HepG2 (cell line): ENCODE data around the gene NOTCH3. TPM values are rescaled to one million over a fixed set of nuclear protein-coding genes. Genes with fewer than 3 reads are reported as not detected.

Experiments used
- FLYWCH1 ChIP-seq: sonication (generic); formaldehyde crosslinking; IDR thresholded peaks from 2 replicates; pipeline ENCODE4 v1.8.1; 2023; ENCODE audit warnings: mild to moderate bottlenecking, missing genetic modification reagents
- MBD4 ChIP-seq: IDR thresholded peaks from 2 replicates; pipeline ENCODE4 v1.6.1; 2012; ENCODE audit warnings: low read length, inconsistent platforms, borderline replicate concordance
- NR2F6 ChIP-seq, 2 experiments: IDR thresholded peaks; 2 replicates each; pipeline ENCODE4 v1.6.1; 2016; ENCODE audit warnings: antibody characterized with exemption in 1 of 2, mild to moderate bottlenecking in 1 of 2
- PAF1 ChIP-seq: IDR thresholded peaks from 2 replicates; pipeline ENCODE4 v1.6.1; 2016; ENCODE audit warnings: missing genetic modification reagents, missing compliant biosample characterization
- RXRB ChIP-seq: IDR thresholded peaks from 2 replicates; pipeline ENCODE4 v1.6.1; 2016; ENCODE audit warnings: borderline replicate concordance, missing genetic modification reagents, missing compliant biosample characterization
- SPEN ChIP-seq: sonication (generic); formaldehyde crosslinking; IDR thresholded peaks from 2 replicates; pipeline ENCODE4 v1.5.1; 2020; ENCODE audit warnings: low read depth, mild to moderate bottlenecking, missing genetic modification reagents
- TARDBP ChIP-seq: sonication (generic); formaldehyde crosslinking; IDR thresholded peaks from 2 replicates; pipeline ENCODE4 v1.8.0; 2022; ENCODE audit warnings: mild to moderate bottlenecking, missing genetic modification reagents
- ZBTB21 ChIP-seq: sonication (generic); formaldehyde crosslinking; IDR thresholded peaks from 2 replicates; pipeline ENCODE4 v1.4.0; 2020; ENCODE audit warnings: missing genetic modification reagents
- ZFP41 ChIP-seq: sonication (generic); formaldehyde crosslinking; IDR thresholded peaks from 2 replicates; pipeline ENCODE4 v1.4.0; 2020; ENCODE audit warnings: mild to moderate bottlenecking, missing genetic modification reagents, borderline replicate concordance
- ZKSCAN5 ChIP-seq: sonication (generic); formaldehyde crosslinking; IDR thresholded peaks from 2 replicates; pipeline ENCODE4 v1.5.1; 2020; ENCODE audit warnings: mild to moderate bottlenecking, missing genetic modification reagents
- ZNF326 ChIP-seq: sonication (generic); formaldehyde crosslinking; IDR thresholded peaks from 2 replicates; pipeline ENCODE4 v1.4.0; 2020; ENCODE audit warnings: missing genetic modification reagents, borderline replicate concordance
- ZNF496 ChIP-seq: sonication (generic); formaldehyde crosslinking; IDR thresholded peaks from 2 replicates; pipeline ENCODE4 v1.8.1; 2023; ENCODE audit warnings: mild to moderate bottlenecking, moderate library complexity, missing genetic modification reagents; ENCODE audit not compliant: insufficient replicate concordance
- ZNF788 ChIP-seq: sonication (generic); formaldehyde crosslinking; IDR thresholded peaks from 2 replicates; pipeline ENCODE4 v1.5.0; 2020; ENCODE audit warnings: mild to moderate bottlenecking, missing genetic modification reagents, borderline replicate concordance
- ZNF879 ChIP-seq: sonication (generic); formaldehyde crosslinking; IDR thresholded peaks from 2 replicates; pipeline ENCODE4 v1.8.1; 2023; ENCODE audit warnings: missing genetic modification reagents
- polyA plus RNA-seq, 8 experiments: library from polyadenylated mRNA; depleted of rRNA in 3 of 8; stranded (reverse) in 7 of 8; unstranded in 1 of 8; fragments of >200 nt; fragmentation: Illumina TruSeq in 4 of 8; extraction: Trizol in 4 of 8; gene quantifications; 2 replicates each; pipeline versions ENCODE4 v1.2.1 to v1.2.3, GENCODE V29; 2011 to 2016; ENCODE audit warnings: low read depth in 4 of 8, missing spikeins in 1 of 8, mixed read lengths in 1 of 8; ENCODE audit not compliant: insufficient read depth in 1 of 8
- total RNA-seq, 5 experiments: library from RNA; depleted of rRNA; stranded (reverse); fragments of >200 nt; fragmentation: Illumina TruSeq; extraction: Trizol; gene quantifications; 2 replicates each; pipeline ENCODE4 v1.2.3, GENCODE V29; 2016; ENCODE audit warnings: low read depth in 1 of 5
- TF ChIP-seq, protein P1 (sequence below): sonication (generic); formaldehyde crosslinking; IDR thresholded peaks from 2 replicates; pipeline ENCODE4 v1.5.0; 2020; ENCODE audit warnings: mild to moderate bottlenecking, missing genetic modification reagents
- TF ChIP-seq, protein P2 (sequence below): sonication (generic); formaldehyde crosslinking; IDR thresholded peaks from 2 replicates; pipeline ENCODE4 v1.8.0; 2022; ENCODE audit warnings: mild to moderate bottlenecking, missing genetic modification reagents, moderate library complexity
- TF ChIP-seq, protein P3 (sequence below): sonication (generic); formaldehyde crosslinking; IDR thresholded peaks from 2 replicates; pipeline ENCODE4 v1.4.0; 2020; ENCODE audit warnings: missing genetic modification reagents
- TF ChIP-seq, protein P4 (sequence below): sonication (generic); formaldehyde crosslinking; IDR thresholded peaks from 2 replicates; pipeline ENCODE4 v1.5.0; 2020; ENCODE audit warnings: missing genetic modification reagents, mild to moderate bottlenecking, borderline replicate concordance

Gene NOTCH3
- total and polyA plus RNA-seq, 2 of the 13 experiments (the other 11 are each of a cell fraction or from before 2014, with no cell fraction given), result 0.09 to 0.28 TPM

DNA sequence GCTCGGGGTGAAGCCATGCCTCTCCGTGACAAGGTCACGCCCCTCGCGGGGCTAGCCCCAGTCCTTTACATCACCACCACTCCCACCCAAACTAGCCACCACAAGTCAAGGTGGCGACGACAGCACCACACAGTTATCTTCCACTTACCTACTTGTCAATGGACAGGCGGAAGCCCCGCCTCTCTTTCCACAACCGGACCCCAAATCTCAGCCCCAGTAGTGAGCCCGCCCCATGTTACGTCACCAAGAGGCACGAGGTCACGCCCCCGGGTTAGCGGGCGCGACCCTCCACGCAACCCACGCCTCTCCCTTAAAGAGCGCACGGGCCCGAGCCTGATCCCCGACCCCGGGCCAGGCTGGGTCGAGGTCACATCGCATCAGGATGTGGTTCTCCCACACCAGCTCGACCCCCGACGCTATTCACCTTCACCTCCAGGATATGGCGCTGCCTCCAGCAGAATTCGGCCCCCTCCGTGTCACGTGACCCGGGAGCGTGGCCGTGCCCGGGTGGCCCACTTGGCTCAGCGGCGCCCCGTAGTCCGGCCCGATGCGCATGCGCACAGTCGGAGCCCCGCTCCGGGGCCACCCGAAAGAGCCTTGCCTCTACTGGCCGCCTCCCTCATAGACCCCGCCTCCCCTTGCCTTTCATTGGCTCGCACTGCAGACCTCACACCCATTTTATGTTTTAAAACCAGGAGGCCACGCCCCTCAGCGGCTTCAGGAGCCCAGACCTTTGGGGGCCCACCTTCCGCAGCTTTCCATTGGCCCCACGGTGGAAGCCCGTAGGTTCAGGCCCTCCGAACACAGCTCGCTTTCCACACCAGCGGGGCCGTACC is 75.3 kb downstream of the NOTCH3 start (continued):
- TF ChIP-seq ZNF326 (CRISPR knock-in tag) (no peak), NR2F6 (IDR thresholded peaks at IDR 0.05) (peak; percentile 83), NR2F6 (CRISPR knock-in tag; IDR thresholded peaks at IDR 0.05) (peak; percentile 80), ZNF496 (CRISPR knock-in tag) (no peak), ZKSCAN5 (no peak), SPEN (peak; percentile 93), ZNF788 (CRISPR knock-in tag) (peak; percentile 59; the same call in 1 of the 2 replicates), PAF1 (CRISPR knock-in tag) (no peak), RXRB (CRISPR knock-in tag) (peak; percentile 45; the same call in 1 of the 2 replicates), ZBTB21 (CRISPR knock-in tag) (no peak), FLYWCH1 (no peak), MBD4 (no peak), ZFP41 (CRISPR knock-in tag) (no peak), TARDBP (CRISPR knock-in tag) (no peak; the same call in 1 of the 2 replicates), ZNF879 (CRISPR knock-in tag) (no peak)
- TF ChIP-seq, protein P1, sequence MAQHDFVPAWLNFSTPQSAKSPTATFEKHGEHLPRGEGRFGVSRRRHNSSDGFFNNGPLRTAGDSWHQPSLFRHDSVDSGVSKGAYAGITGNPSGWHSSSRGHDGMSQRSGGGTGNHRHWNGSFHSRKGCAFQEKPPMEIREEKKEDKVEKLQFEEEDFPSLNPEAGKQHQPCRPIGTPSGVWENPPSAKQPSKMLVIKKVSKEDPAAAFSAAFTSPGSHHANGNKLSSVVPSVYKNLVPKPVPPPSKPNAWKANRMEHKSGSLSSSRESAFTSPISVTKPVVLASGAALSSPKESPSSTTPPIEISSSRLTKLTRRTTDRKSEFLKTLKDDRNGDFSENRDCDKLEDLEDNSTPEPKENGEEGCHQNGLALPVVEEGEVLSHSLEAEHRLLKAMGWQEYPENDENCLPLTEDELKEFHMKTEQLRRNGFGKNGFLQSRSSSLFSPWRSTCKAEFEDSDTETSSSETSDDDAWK (CRISPR knock-in tag), result no peak
- TF ChIP-seq, protein P2, sequence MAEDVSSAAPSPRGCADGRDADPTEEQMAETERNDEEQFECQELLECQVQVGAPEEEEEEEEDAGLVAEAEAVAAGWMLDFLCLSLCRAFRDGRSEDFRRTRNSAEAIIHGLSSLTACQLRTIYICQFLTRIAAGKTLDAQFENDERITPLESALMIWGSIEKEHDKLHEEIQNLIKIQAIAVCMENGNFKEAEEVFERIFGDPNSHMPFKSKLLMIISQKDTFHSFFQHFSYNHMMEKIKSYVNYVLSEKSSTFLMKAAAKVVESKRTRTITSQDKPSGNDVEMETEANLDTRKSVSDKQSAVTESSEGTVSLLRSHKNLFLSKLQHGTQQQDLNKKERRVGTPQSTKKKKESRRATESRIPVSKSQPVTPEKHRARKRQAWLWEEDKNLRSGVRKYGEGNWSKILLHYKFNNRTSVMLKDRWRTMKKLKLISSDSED (CRISPR knock-in tag), result no peak
- TF ChIP-seq, protein P3, sequence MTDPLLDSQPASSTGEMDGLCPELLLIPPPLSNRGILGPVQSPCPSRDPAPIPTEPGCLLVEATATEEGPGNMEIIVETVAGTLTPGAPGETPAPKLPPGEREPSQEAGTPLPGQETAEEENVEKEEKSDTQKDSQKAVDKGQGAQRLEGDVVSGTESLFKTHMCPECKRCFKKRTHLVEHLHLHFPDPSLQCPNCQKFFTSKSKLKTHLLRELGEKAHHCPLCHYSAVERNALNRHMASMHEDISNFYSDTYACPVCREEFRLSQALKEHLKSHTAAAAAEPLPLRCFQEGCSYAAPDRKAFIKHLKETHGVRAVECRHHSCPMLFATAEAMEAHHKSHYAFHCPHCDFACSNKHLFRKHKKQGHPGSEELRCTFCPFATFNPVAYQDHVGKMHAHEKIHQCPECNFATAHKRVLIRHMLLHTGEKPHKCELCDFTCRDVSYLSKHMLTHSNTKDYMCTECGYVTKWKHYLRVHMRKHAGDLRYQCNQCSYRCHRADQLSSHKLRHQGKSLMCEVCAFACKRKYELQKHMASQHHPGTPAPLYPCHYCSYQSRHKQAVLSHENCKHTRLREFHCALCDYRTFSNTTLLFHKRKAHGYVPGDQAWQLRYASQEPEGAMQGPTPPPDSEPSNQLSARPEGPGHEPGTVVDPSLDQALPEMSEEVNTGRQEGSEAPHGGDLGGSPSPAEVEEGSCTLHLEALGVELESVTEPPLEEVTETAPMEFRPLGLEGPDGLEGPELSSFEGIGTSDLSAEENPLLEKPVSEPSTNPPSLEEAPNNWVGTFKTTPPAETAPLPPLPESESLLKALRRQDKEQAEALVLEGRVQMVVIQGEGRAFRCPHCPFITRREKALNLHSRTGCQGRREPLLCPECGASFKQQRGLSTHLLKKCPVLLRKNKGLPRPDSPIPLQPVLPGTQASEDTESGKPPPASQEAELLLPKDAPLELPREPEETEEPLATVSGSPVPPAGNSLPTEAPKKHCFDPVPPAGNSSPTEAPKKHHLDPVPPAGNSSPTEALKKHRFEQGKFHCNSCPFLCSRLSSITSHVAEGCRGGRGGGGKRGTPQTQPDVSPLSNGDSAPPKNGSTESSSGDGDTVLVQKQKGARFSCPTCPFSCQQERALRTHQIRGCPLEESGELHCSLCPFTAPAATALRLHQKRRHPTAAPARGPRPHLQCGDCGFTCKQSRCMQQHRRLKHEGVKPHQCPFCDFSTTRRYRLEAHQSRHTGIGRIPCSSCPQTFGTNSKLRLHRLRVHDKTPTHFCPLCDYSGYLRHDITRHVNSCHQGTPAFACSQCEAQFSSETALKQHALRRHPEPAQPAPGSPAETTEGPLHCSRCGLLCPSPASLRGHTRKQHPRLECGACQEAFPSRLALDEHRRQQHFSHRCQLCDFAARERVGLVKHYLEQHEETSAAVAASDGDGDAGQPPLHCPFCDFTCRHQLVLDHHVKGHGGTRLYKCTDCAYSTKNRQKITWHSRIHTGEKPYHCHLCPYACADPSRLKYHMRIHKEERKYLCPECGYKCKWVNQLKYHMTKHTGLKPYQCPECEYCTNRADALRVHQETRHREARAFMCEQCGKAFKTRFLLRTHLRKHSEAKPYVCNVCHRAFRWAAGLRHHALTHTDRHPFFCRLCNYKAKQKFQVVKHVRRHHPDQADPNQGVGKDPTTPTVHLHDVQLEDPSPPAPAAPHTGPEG (CRISPR knock-in tag), result no peak; the same call in 1 of the 2 replicates
- TF ChIP-seq, protein P4, sequence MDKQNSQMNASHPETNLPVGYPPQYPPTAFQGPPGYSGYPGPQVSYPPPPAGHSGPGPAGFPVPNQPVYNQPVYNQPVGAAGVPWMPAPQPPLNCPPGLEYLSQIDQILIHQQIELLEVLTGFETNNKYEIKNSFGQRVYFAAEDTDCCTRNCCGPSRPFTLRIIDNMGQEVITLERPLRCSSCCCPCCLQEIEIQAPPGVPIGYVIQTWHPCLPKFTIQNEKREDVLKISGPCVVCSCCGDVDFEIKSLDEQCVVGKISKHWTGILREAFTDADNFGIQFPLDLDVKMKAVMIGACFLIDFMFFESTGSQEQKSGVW (CRISPR knock-in tag), result no peak
